Measurements from ENCODE around the gene PDGFD. TPM values are rescaled to one million over a fixed set of nuclear protein-coding genes. Genes with fewer than 3 reads are reported as not detected.
A peak's percentile ranks its signal among the peaks of the same experiment; 100 is the strongest.

Gene PDGFD
- polyA plus RNA-seq, 1 of the 3 experiments (the other 2 are of a cell fraction) = 4.8 TPM

- DNase-seq = no peak
- WGBS (ENCODE audit: low lambda C conversion rate) = 78% methylated on average over 3 of the region's 3 CpGs
- no peaks in the 10 kb centered on the region for H3K4me1 ChIP-seq (ENCODE audit: control insufficient read depth in 1 of 2, insufficient read depth in 2 of 2, low read depth in 1 of 2, low read length in 1 of 2)
- H3K27ac ChIP-seq (ENCODE audit: low read depth in 2 of 2, low read length in 1 of 2) = no peak overlapping the region
- H3K9me2 ChIP-seq = no peaks in the 10 kb centered on the region
- H3K9me3 ChIP-seq = no peaks in the 10 kb centered on the region
- no peak overlapping the region for H3K4me3 ChIP-seq (ENCODE audit: low read depth in 2 of 2, low read length in 1 of 2)
- no peaks in the 10 kb centered on the region for H3K27me3 ChIP-seq (ENCODE audit: insufficient read depth)
- H2AFZ ChIP-seq (ENCODE audit: low read depth) = no peak overlapping the region
- CTCF ChIA-PET = no interaction called here
- H4K20me1 ChIP-seq (ENCODE audit: insufficient read depth) = no peaks in the 10 kb centered on the region
- H3F3A ChIP-seq (replicated peaks; ENCODE audit: insufficient read depth) = no peaks in the 10 kb centered on the region
- no peak overlapping the region for H3K4me2 ChIP-seq
- no peak for TF ChIP-seq FOSL2 (IDR thresholded peaks at IDR 0.05; ENCODE audit: borderline replicate concordance, low read depth)
- no peak for TF ChIP-seq FOXM1 (IDR thresholded peaks at IDR 0.05; ENCODE audit: low read depth)
- no peaks in the 10 kb centered on the region for H3K79me2 ChIP-seq (ENCODE audit: insufficient read depth)
- POLR2A ChIA-PET = no interaction called here
- no peaks in the 10 kb centered on the region for H3K36me3 ChIP-seq (replicated peaks in 1 of 2; ENCODE audit: control insufficient read depth in 1 of 2, insufficient read depth in 2 of 2, low read length in 1 of 2)
- H3K9ac ChIP-seq = no peak overlapping the region
These were observed 27.2 kb upstream of the PDGFD start for GRCh38 chr11:104191124-104191523.

GRCh38 chr11:104183593-104183992 lies 19.6 kb upstream of the PDGFD start:
- Histone ChIP-seq H2AFZ (ENCODE audit: low read depth) (no peak overlapping the region), H4K20me1 (ENCODE audit: insufficient read depth) (no peaks in the 10 kb centered on the region), H3K27ac (ENCODE audit: low read depth in 2 of 2, low read length in 1 of 2) (no peak overlapping the region), H3K9me3 (no peaks in the 10 kb centered on the region), H3K27me3 (ENCODE audit: insufficient read depth) (no peaks in the 10 kb centered on the region), H3K79me2 (ENCODE audit: insufficient read depth) (no peaks in the 10 kb centered on the region), H3K4me1 (ENCODE audit: control insufficient read depth in 1 of 2, insufficient read depth in 2 of 2, low read depth in 1 of 2, low read length in 1 of 2) (no peaks in the 10 kb centered on the region), H3K9ac (no peak overlapping the region), H3K4me3 (ENCODE audit: low read depth in 2 of 2, low read length in 1 of 2) (no peak overlapping the region), H3K4me2 (no peak overlapping the region), H3F3A (replicated peaks; ENCODE audit: insufficient read depth) (no peaks in the 10 kb centered on the region), H3K9me2 (no peaks in the 10 kb centered on the region), H3K36me3 (replicated peaks in 1 of 2; ENCODE audit: control insufficient read depth in 1 of 2, insufficient read depth in 2 of 2, low read length in 1 of 2) (no peaks in the 10 kb centered on the region)
- ChIA-PET CTCF (interaction anchor here (0.7 kb wide), 1 partner anchor 11 kb away, joined by 3 read pairs; no protein-coding TSS in a partner anchor), POLR2A (no interaction called here)
- TF ChIP-seq FOSL2 (IDR thresholded peaks at IDR 0.05; ENCODE audit: borderline replicate concordance, low read depth) = peak; percentile 8; the same call in 1 of the 2 replicates
- no peak for TF ChIP-seq SMC3 (IDR thresholded peaks at IDR 0.05; ENCODE audit: low read depth, low read length)
- TF ChIP-seq CHD2 (IDR thresholded peaks at IDR 0.05; ENCODE audit: low read length, partially characterized antibody) = no peak
- TF ChIP-seq TAF1 (IDR thresholded peaks at IDR 0.05; ENCODE audit: borderline replicate concordance, low read depth, low read length) = no peak
- no peak for TF ChIP-seq ELF1 (IDR thresholded peaks at IDR 0.05)
- TF ChIP-seq REST (IDR thresholded peaks at IDR 0.05; ENCODE audit: low read depth, low read length) = no peak
- TF ChIP-seq YY1 (IDR thresholded peaks at IDR 0.05; ENCODE audit: low read depth) = no peak
- no peak for TF ChIP-seq RFX5 (IDR thresholded peaks at IDR 0.05; ENCODE audit: low read length)
- no peak for DNase-seq

- Histone ChIP-seq H3K79me2 (ENCODE audit: insufficient read depth) (no peaks in the 10 kb centered on the region), H3K36me3 (replicated peaks in 1 of 2; ENCODE audit: control insufficient read depth in 1 of 2, insufficient read depth in 2 of 2, low read length in 1 of 2) (no peaks in the 10 kb centered on the region), H3K9me2 (peaks cover 3% of the 10 kb centered on the region; the same call in 1 of the 2 replicates), H3K9me3 (no peaks in the 10 kb centered on the region), H3F3A (replicated peaks; ENCODE audit: insufficient read depth) (no peaks in the 10 kb centered on the region), H3K27ac (ENCODE audit: low read depth in 2 of 2, low read length in 1 of 2) (no peak overlapping the region), H3K4me3 (ENCODE audit: low read depth in 2 of 2, low read length in 1 of 2) (no peak overlapping the region), H3K27me3 (ENCODE audit: insufficient read depth) (no peaks in the 10 kb centered on the region), H3K4me1 (ENCODE audit: control insufficient read depth in 1 of 2, insufficient read depth in 2 of 2, low read depth in 1 of 2, low read length in 1 of 2) (no peaks in the 10 kb centered on the region), H3K9ac (no peak overlapping the region), H2AFZ (ENCODE audit: low read depth) (no peak overlapping the region), H4K20me1 (ENCODE audit: insufficient read depth) (no peaks in the 10 kb centered on the region), H3K4me2 (no peak overlapping the region)
- POLR2A ChIA-PET = no interaction called here
- no peak for DNase-seq
- CTCF ChIA-PET = no interaction called here
- 60% methylated on average over 1 of the region's 1 CpG for WGBS (ENCODE audit: low lambda C conversion rate)
- no peak for TF ChIP-seq FOXM1 (IDR thresholded peaks at IDR 0.05; ENCODE audit: low read depth)
- no peak for TF ChIP-seq USF1 (IDR thresholded peaks at IDR 0.05; ENCODE audit: borderline replicate concordance, low read depth)
- no peak for TF ChIP-seq JUND (IDR thresholded peaks at IDR 0.05)
- TF ChIP-seq CTCF (IDR thresholded peaks at IDR 0.05) = no peak
- TF ChIP-seq SMC3 (IDR thresholded peaks at IDR 0.05; ENCODE audit: low read depth, low read length) = no peak
- no peak for TF ChIP-seq USF2 (IDR thresholded peaks at IDR 0.05; ENCODE audit: borderline replicate concordance, low read depth, low read length)
- TF ChIP-seq NRF1 (IDR thresholded peaks at IDR 0.05; ENCODE audit: low read depth, low read length) = no peak
- TF ChIP-seq PBX3 (IDR thresholded peaks at IDR 0.05) = no peak
These were observed 11.8 kb upstream of the PDGFD start for GRCh38 chr11:104175769-104176168.
